Right hindlimb (tissue), 1 donor: ENCODE data around the gene RTN4R.
"Not testable (repeated sequence)": the region's sequence is repeated elsewhere in the genome, so short reads cannot be mapped to it uniquely, and the experiment has no call there.

Experiments used
- DNase-seq: peaks from one replicate; pipeline ENCODE4 v3.0.0-alpha.2; 2018

Gene RTN4R

GRCh38 chr22:20305230-20305893 lies 37.2 kb upstream of the RTN4R start:
- DNase-seq = not testable (repeated sequence)

- no peak for DNase-seq
These were observed 36.5 kb upstream of the RTN4R start for GRCh38 chr22:20304646-20305045.

GRCh38 chr22:20303229-20303534 lies 35.1 kb upstream of the RTN4R start:
- DNase-seq = not testable (repeated sequence)

- no peak for DNase-seq
These were observed 34.5 kb upstream of the RTN4R start for GRCh38 chr22:20302438-20303228.

GRCh38 chr22:20299746-20300136 lies 31.6 kb upstream of the RTN4R start:
- DNase-seq = no peak

- peak; percentile 77 for DNase-seq
These were observed 31.0 kb upstream of the RTN4R start for GRCh38 chr22:20298803-20299745.

- DNase-seq = no peak
These were observed 30.1 kb upstream of the RTN4R start for GRCh38 chr22:20298110-20298802.

GRCh38 chr22:20297414-20298109 lies 29.4 kb upstream of the RTN4R start:
- DNase-seq = no peak

GRCh38 chr22:20296598-20296997 lies 28.5 kb upstream of the RTN4R start:
- no peak for DNase-seq

- no peak for DNase-seq
These were observed 27.3 kb upstream of the RTN4R start for GRCh38 chr22:20295262-20296064.

GRCh38 chr22:20292673-20293232 lies 24.6 kb upstream of the RTN4R start:
- DNase-seq = no peak

- no peak for DNase-seq
These were observed 24.0 kb upstream of the RTN4R start for GRCh38 chr22:20292108-20292507.

- no peak for DNase-seq
These were observed 23.5 kb upstream of the RTN4R start for GRCh38 chr22:20291604-20292063.

GRCh38 chr22:20291249-20291586 lies 23.1 kb upstream of the RTN4R start:
- no peak for DNase-seq

- no peak for DNase-seq
These were observed 22.6 kb upstream of the RTN4R start for GRCh38 chr22:20290578-20291248.

- no peak for DNase-seq
These were observed 21.9 kb upstream of the RTN4R start for GRCh38 chr22:20290045-20290392.

- DNase-seq = not testable (repeated sequence)
These were observed 21.3 kb upstream of the RTN4R start for GRCh38 chr22:20289182-20290044.

GRCh38 chr22:20286784-20287423 lies 18.8 kb upstream of the RTN4R start:
- not testable (repeated sequence) for DNase-seq

GRCh38 chr22:20286312-20286660 lies 18.2 kb upstream of the RTN4R start:
- not testable (repeated sequence) for DNase-seq
